Measurements from ENCODE around the gene IGFBP7. TPM values are rescaled to one million over a fixed set of nuclear protein-coding genes. Genes with fewer than 3 reads are reported as not detected.

Gene IGFBP7
- total RNA-seq, 4 donors from 2014 or later: 515 to 1,168 (median 594) TPM

DNA sequence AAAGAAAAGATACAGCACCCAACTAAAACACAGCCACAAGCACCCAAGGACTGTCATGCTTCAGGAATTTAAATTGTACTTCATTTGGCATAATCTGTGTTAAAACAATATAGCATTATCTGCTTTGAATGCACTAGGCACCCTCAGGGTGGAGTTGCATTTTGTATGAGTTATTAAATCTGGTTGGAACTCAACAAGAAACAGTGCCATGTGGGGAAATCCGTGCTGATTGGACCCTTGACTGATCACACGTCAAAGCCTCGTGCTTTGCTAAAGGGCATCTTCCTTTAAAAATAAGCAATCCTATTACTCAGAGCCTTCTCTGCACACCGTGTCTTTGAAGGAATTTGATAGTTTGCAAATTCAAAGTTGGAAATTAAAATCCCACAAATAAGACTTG lies 35.4 kb downstream of the IGFBP7 start:
- DNase-seq (ENCODE audit: low spot score) (no peak), ATAC-seq (ENCODE audit: low FRiP score) (peak; percentile 45)
- TF ChIP-seq, protein P1, sequence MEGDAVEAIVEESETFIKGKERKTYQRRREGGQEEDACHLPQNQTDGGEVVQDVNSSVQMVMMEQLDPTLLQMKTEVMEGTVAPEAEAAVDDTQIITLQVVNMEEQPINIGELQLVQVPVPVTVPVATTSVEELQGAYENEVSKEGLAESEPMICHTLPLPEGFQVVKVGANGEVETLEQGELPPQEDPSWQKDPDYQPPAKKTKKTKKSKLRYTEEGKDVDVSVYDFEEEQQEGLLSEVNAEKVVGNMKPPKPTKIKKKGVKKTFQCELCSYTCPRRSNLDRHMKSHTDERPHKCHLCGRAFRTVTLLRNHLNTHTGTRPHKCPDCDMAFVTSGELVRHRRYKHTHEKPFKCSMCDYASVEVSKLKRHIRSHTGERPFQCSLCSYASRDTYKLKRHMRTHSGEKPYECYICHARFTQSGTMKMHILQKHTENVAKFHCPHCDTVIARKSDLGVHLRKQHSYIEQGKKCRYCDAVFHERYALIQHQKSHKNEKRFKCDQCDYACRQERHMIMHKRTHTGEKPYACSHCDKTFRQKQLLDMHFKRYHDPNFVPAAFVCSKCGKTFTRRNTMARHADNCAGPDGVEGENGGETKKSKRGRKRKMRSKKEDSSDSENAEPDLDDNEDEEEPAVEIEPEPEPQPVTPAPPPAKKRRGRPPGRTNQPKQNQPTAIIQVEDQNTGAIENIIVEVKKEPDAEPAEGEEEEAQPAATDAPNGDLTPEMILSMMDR (IDR thresholded peaks at IDR 0.05): no peak

- DNase-seq (ENCODE audit: low spot score) (no peak), ATAC-seq (ENCODE audit: low FRiP score) (no peak)
- TF ChIP-seq, protein P1 (IDR thresholded peaks at IDR 0.05): no peak
Observed at GRCh38 chr4:57073559-57073958, 36.6 kb downstream of the IGFBP7 start.

DNA sequence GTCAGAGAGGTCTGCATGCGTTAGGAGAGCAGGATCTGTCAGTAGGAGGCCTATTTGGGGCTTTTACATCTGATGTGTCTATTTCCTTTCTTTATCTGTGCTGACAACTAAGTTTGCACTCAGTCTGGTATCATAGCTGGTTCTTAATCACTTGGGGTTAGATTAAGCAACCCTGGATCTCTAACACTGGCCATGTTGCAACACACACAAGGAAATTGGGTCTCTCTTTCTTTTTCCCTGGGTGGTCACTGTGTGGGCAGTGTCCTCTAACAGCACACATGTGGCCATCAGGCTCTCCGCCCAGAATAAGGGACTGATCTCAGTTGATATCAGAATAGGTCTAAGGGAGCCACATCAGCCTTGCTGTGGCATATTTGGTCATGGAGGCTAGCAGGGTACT lies 38.9 kb downstream of the IGFBP7 start:
- DNase-seq (ENCODE audit: low spot score) (no peak), ATAC-seq (ENCODE audit: low FRiP score) (peak; percentile 55)
- TF ChIP-seq, protein P1 (IDR thresholded peaks at IDR 0.05): no peak

GRCh38 chr4:57070461-57070860 lies 39.7 kb downstream of the IGFBP7 start:
- TF ChIP-seq, protein P1 (IDR thresholded peaks at IDR 0.05): no peak
- DNase-seq (ENCODE audit: low spot score) (no peak), ATAC-seq (ENCODE audit: low FRiP score) (no peak)

- TF ChIP-seq, protein P1 (IDR thresholded peaks at IDR 0.05): no peak
- DNase-seq (ENCODE audit: low spot score) (no peak), ATAC-seq (ENCODE audit: low FRiP score) (no peak)
Observed at GRCh38 chr4:57068237-57068981, 41.8 kb downstream of the IGFBP7 start.

- ATAC-seq (ENCODE audit: low FRiP score) (peak; percentile 4), DNase-seq (ENCODE audit: low spot score) (no peak)
- TF ChIP-seq, protein P1 (IDR thresholded peaks at IDR 0.05): no peak
Observed at GRCh38 chr4:57065730-57066482, 44.3 kb downstream of the IGFBP7 start.

All from omental fat pad (tissue), 4 donors.